ENCODE measurements around the gene SCUBE1.

SCUBE1 gene

DNA sequence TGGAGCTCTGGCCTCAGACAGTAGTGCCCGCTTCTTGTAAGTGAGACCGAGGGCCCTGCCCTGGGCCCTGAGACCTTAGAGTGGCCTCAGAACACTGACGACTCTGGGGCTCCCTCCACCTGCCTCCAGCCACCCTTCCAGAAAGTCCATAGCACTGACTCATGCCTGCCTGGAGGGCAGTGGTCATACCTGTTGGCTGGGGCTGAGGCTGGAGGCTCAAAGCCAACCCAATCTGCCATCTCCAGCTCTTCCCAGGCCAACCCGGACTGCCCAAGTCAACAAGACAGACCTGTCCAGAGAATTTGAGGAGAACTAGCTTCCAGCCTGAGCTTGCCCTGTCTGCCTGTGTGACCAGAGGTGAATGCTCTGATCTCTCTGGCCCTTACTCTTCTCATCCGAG, 89.3 kb downstream of the SCUBE1 start:
- DNase-seq: no peak

DNA sequence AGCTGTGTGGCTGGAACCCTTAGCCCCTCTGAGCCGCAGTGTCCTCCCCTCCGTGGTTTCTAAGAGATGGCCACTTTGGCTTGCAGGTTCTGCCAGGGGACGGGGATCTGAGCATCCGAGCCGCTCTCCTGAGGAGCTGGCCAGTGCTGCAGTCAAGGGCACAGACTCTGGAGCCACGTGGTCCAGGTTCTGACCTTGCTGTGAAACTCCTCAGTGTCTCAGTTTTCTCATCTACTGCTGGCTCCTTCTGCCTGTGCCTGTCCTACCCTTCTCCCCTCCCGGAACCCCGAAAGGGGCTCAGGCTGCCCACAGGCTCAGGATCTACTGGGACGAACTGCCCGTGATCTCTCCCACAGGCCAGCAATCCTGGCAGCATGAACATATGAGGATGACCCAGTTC, 90.9 kb downstream of the SCUBE1 start:
- DNase-seq: no peak

DNA sequence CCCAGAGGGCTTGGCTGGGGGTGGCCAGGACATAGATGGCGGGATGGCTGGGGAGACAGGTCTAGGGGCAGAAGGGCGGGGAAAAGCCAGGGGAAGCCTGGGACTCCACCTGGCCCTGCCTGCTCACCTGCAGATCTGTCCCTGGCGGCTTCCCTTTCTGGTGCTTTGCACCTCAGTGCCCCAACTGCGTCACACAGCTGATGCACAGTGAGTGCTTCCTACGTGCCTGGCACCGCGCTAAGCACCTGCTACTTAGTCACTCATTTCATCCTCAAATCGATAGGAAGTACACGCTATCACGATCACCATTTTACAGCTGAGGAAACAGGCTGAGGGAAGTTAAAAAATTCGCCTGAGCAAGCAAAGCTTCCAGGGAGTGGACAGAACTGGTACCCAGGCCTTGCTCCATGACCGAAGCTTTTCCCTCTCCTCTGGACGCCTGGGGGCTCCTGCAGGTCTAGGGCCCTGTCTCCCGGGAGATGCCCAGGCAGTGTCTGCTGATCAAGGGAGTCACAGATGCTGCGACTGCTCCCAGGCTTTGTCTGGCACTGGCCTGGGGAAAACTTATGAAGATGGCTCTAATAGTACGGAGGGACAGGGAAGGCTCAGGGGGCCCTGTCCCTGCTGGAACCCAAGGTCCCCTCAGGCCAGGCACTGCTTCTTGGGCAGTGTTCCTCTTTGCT, 93.2 kb downstream of the SCUBE1 start:
- no peak for DNase-seq

DNA sequence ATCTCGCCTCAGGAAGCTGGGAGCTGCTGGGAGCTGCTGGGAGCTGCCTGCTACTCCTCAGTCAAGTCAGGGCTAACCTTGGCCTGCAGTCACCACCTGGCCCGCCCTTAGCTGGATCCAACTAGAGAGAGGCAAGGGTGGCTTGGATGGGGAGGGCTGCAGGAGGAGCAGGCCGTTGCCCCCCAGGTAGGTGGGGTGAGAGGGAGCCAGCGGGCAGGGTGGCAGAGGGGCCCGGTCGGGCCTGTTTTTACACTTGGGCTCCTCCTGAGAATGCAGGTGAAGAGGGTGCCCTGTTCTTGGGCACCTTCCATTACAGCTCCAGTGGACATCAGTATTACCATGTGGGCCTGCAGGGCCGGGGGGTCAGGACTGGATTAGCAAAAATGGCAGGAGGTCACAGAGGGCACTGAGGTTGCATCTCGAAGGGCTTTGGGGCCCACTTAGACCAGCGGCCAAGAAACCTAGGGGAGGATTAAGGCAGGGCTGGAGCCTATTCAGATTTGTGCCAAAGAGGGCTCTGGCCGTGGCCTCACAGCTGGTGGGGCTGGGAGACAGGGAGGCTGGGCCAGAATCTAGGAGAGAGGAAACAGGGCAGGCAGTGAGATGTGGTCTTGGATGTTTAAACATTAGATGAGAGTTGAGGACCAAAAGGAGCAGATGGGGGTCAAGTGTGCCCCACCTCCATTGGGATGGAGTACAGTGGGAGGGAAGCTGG, 95.5 kb downstream of the SCUBE1 start:
- no peak for DNase-seq

DNA sequence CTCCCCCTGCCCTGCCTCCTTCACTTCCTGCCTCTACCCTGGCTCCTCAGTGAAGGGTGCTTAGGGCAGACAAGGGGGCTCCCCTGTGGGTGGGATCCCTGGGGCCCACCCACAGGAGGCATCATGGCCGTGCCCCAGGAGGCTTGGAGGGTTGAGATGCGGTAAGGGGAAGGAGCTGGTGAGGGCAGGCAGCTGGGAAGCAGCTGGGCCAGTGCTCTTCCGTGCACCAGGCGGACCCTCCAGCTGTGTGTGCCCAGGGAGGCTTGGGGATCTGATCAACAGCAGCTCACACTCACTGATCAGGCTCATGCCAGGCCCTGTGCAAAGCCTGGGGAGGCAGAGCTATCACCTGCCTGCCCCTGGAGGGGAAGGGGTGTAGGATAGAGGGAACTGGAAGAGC, 97.0 kb downstream of the SCUBE1 start:
- DNase-seq: no peak

DNA sequence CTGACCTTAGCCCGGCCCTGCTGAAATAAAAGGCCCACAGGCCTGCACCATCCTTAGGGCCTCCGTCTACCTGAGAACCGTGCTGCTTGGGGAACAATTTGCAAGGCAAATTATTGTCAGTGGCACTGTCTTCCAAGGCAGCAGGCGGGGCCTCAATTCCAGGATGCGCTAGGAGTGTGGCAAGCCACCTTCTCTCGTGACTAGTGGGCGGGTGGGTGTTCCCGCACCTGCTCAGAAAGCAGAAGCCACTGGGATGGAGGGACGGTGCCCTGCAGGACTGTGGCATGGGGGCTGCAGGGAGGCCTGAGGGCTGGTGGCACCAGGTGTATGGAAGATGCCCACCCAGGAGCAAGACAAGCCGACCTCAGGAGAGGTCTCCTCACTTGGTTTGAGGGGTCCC, 97.5 kb downstream of the SCUBE1 start:
- DNase-seq: no peak

DNA sequence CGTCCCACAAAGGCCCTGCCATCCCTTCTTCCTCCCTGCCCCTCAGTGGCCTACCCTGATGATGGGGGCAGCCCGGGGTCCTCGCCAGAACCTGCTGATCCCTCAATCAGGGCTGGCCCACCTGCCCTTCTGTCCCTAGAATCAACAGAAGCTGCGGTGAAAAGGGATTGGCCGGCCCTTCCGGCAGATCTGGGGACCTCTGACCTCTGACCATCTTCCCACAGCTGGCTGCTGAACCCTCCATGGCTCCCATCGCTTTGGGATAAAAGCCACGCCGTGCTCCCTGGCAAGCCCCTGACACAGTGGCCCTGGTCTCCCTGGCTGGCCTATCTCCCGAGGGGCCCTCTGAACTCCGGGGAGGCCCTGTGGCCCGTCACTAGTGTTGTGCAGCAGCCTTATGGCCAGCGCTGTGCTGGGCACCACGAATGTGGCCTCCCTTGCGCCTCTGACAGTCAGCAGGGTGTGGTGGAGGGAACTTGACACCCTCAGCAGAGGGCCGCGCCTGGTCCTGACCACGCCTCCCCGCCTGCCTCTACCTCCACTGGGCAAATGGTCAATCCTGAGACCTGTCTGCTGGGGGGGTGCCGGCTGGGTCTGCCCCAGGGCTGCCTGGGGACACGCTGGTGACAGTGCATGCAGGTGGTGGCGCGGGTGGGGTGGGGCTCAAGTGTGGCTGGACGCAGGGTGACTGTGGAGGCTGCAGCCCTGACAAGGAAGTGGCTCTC, 98.2 kb downstream of the SCUBE1 start:
- no peak for DNase-seq

DNA sequence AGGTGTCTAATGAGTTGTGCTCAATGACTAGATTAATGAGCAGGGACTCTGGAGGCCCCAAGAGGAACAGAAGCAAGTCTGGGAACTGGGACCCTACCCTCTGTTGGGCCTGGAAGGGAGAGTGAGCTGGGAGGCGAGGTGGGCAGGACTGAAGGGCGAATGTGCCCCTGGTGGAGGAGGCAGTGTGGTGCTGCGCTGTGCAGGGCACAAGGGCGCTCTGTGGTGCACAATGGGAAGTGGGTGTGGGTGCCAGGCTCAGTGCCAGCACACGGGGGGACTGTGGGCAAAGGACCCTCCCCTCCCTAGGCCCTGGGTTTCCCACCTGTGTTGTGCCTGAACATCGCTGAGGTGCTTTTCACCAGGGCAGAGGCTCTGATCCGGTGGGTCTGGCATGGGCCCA, 98.8 kb downstream of the SCUBE1 start:
- no peak for DNase-seq

DNA sequence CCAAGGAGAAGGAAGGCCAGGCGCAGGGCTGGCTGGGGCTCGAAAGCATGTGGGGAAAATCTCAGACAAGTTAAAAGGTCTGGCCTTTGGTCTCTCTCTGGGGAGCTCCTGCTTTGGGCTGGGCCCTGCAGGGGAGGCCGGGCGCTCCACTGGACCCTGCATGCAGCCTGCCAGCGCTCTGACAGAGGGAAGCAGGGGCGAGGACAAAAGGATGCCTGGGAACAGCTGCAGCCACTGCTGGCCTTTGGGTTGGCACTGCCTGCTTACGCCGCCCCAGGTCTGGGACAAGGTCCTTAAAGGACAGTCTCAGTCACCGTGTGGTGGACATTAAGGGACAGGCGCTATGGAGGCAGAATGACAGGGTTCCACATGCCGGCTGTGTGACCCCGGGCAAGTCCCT, 99.8 kb downstream of the SCUBE1 start:
- no peak for DNase-seq

DNA sequence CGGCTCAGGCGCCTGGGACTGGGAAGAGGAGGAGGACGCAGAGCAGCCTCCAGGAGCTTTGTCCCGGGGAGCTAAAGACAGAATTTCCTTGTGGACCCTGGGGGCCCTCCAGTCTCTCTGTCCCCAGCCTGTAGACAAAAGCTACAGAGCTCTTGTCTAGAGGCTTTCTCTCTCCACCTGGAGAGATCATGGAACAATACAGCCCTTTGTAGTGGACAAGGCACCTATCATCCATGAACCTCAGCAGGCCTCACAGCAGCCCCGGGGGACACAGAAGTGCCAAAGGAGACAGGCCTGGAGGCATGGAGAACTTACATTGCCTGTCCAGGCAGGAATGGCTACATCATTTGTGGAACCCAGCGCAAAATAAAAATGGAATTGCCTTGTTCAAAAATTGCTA, 100.5 kb downstream of the SCUBE1 start:
- no peak for DNase-seq

DNA sequence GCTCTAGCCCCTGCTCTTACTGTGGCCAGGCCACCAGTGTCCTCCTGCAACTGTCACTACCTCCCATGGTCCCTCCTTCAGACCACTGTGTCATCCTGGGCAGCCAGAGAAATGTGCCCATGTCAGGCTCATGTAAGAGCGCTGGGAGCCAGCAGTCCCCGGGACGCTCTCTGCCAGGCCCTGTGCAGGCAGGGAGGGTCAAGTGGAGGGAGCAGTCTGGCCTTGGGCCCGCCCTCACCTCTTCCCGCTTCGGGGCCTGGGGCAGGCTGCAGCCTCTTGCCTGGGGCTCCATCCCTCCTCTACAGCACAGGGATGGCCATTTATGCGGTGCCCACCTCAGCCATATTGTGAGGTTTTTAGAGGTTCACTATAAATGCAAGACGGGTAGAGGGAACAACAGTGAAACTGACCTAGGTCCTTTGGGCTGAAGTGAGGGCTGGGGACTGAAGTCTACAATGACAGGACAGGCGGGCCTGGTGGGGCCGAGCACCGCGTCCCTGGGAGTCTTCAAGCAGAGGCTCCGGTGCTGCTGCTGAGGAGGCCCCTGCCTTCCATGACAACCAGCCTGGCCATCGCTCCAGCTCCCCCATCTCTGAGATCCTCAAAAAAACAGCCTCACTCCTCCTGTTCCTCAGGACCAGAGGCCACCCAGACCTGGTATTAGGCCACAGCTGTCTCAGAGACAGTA, 101.3 kb downstream of the SCUBE1 start:
- no peak for DNase-seq

DNA sequence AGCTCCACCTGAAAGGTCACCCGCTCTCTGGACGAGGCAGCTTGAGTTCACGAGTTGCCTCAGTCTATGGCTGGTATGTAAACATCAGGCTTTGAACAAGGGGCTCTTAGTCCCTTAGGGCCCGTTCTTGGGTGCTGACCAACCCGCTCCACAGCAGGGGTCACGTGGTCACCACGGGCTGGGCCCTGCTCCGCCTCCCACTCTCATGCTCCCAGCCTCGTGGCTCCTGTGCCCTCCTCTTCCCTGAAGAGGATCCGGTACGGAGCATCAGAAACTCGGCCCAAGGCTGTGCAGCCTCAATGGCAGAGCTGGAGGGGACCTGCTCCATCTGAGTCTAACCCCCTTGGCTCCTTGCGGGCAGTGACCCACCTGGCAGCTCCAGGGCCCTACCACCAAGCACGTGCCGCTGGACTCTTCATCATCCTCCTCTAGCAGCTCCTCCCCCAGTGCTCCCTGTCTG, 102.0 kb downstream of the SCUBE1 start:
- DNase-seq: no peak

DNA sequence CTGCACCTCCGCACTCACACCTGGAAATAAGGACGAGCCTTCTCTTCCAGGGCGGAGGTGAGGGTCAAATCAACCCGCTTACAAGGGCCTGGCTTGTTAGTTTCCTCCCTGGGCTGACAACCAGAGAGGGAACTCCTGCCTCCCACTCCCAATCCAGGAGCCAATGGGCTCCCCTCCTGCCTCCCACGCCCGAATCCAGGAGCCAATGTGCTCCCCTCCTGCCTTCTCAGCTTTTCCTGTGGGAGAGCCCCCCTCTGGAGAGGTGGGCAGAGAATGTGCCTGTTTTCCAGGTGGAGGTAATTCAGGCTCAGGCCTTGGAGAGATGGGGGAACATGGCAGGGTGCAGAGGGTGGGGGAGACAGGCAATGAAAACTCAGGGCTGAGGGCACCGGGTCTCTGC, 102.6 kb downstream of the SCUBE1 start:
- DNase-seq: no peak

DNA sequence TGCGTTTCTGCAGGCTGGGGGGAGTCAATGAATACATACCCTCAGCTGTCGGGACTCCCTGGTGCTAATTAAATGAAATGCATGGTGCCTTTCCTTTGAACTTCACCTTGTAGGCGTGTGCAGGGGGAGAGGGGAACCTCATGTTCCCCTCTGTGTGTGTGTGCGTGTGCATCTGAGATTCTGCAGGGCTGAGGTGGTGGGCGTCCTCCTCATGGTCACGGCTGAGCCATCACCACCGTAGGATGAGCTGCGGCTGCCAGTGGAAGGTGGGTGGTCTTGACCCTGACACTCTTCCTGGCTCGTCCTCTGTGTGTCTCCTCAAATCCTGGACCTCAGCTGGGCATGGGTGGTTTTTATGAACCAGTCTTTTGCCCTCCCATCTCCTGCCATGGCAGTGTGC, 103.2 kb downstream of the SCUBE1 start:
- no peak for DNase-seq

DNA sequence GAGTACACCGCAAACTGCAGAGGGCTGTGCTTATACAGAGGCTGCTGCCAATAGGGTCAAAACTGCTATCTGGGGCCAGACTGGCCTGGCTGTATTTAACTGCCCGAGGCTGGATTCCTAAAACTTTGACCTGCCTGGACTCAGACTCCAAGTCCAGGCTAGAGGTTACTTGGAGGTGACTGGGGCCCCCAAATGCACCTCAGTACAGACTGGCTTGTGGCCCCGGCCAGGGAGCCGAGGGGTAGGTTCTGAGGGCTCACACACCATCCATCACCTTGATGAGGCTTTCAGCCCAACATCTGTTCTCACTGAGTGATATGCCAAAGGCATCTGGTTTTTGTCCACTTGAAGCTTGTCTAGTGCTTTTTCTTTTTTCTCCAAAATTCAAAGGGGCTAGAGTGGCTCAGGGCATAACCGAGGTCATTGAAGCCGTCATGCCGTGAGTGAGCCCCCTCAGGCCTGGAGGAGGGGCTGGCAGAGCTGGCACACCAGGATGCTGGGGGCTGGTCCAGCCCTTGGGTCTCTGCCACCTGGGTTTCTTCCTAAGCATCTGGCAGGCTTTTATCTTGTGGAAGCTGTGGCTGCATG, 103.9 kb downstream of the SCUBE1 start:
- DNase-seq: no peak

DNA sequence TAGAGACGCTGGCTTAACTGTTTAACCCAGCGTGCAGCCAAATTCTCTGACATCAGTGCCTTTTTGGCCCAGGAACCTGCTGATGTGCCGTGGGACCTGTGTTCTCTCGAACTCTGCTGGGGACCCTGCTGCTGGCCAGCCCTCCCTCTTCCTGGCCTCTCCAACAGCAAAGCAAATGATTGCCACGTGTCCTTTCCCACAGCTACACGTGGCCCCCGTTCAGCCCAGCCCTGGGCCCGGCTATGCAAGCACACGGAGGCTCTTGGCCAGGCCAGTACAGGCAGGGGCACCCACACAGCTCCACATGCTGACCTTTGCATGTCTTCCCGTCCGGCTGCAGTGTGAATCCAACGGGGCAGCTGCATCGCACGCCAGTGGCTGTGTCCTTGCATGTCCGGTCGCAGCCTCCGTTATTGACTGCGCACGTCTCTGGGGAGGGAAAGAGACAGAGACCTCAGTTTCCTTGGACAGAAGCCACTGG, 104.6 kb downstream of the SCUBE1 start:
- DNase-seq: no peak

DNA sequence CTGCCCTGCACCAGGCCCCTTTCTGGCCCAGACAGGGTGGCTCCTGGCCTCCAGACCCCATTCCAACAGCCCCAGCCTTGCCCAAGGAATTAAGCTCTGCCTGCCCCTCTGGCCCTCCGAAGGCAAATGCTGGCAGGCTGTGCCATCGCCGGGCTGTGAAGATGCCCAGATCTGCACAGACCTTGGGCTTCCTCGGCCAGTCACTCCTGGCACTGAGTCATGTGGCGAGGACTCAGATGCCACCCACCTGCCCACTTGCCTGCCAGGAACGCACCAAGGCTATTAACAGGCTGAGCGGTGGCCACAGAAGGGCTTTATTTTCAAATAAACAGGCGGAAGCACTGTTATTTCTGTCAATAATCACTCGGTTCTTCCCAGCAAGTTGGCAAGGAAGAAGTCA, 105.9 kb downstream of the SCUBE1 start:
- DNase-seq: no peak

DNA sequence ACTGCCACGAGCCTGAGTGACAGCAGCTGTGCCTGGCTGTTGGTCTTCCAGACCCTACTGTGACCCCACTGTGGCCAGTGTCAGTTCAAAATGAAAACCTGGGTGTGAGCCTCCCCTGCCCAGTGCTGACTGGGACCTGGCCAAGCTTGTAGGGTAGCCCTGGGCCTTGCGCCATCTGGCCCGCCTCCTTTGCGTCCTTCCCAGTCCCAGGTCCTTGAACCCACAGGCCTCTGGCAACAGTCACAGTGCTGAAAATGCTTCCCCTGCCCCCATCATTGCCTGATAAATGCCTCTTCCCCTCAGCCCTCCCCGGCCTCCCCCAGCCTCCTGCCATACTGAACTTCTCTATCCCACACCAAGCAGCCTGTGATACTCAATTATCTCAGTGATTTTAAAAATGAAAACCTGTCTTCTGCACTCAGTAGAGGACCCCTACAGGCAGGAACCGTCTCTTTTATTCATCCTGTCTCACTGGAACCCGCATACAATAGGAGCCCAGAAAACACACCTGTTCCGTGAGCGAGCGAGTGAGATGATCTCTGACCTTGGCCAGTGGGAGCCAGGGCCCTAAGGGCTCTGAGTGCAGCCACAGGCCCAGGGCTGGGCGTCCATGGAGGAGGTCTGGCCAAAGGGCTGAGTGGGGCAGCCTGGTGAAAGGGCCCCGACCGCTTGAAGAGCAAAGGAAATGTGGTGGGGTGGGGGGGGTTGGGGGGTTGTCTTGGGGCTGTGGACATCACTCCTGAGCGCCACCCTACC, 106.6 kb downstream of the SCUBE1 start:
- no peak for DNase-seq

DNA sequence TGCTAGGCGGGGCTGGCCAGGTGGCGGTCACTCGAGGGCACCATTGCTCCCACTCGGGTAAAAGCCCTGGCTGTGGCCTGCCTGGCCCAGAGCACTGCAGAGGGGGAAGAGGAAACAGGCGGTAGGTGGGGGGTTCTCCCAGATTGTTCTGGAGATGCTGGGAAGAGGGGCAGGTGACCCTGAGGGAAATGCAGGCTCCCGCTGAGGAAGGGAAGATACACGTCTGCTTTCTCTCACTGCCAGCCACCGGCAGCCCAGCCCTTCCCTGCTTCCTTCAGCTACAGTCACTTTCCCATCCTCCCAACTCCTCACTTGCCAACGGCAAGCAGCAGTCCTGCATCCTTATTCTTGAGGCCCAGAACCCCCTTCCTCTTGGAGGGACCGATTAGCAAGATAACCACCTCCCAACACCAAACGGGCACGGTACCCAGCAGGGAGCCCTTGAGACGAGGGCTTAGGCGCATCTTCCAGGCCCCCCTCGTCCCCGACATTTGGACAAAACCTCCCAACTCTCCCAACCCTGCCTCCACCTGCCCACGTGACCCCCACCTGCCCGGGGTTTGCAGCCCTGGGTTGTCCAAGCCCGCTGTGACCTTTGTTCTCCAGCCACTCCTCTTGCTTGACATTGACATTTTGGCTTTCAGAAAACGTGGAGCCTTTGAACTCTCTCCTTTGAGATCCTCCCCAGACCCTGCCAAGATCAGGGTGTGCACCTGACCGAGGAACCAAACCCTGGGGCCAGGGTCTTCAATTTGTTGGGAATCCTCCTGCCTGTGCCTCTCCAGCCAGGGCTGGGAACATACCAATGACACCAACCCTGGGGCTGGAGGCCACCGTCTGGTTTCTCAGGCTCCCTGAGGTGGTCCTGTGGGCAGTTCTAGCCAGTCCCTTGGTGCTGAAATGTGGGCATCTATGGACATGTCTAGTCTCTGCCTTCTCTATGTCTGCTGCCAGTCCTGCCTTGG, 107.4 kb downstream of the SCUBE1 start:
- no peak for DNase-seq

DNA sequence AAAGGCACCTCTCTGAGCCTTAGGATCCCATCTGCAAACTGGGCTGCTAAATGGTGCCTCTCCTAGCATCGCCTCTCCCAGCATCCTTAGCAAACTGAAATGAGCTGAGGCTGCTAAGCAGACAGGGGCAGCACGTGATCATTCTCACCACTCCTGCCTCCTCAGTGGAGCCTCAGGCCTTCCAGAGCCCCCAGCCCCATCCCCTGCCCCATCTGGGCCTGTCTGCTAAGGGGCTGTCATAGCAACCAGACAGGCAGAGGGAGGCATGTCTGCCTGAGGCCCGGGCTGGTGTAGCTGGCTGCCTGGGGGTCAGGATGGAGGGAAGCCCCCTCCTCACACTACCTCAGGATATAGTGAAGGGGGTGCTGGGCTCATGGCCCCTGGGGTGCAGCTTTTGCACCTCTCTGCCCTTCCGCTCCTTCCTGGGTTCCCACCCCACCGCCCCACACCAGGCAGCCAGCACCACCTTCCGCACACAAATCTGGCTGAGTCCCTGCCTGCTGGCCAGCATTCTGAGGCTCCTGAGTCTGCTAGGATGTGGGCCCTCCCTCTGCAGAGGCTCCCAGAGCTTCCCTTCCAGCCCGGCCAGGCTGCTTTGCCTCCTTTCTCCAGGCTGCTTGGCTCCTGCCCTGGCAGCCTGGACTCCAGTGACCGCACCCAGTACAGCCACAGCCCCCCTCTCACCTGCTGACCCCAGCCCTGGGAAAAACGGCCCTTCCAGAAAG, 108.7 kb downstream of the SCUBE1 start:
- no peak for DNase-seq
